Measurements from ENCODE around the gene BCL10. TPM values are rescaled to one million over a fixed set of nuclear protein-coding genes. Genes with fewer than 3 reads are reported as not detected.

BCL10 gene
- total RNA-seq, 1 experiment from 2014 or later, result 29.9 TPM

DNA sequence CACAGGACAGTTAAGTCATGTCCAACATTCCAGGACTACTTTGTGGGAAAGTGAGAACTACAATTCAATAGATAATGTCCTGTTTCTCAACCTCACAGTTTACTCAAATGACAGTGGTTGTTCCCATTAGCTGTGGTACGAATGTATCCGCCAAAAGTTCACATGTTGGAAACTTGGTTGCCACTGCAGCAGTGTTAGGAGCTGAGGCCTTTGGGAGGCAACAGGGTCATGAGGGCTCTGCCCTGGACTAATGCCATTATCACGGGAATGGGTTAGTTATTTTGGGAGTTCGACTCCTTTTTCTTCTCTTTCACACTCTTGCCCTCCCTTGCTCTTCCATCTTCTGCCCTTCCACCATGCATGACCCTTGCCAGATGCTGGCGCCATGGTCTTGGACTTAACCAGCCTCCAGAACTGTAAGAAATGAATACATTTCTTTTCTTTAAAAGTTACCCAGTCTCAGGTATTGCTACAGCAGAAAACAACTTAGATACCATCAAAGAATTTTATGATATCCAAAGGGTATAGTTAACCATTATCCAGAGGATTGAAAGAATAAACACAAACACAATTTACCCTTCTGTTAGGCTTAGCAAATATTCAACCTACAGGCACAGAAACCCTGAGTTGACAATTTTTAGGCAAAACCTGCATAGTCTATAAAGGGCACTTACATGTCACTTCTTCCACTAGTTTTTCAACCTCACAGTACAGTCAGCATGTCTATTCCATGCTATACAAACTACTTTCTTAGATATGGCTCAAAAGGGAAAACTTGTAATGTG is 7.4 kb downstream of the BCL10 start:
- H3K4me3 ChIP-seq (ENCODE audit: low read length), result no peak overlapping the region
- no peaks in the 10 kb centered on the region for H3K9me2 ChIP-seq (replicated peaks; ENCODE audit: low read length)
- CTCF ChIA-PET, result no interaction called here
- no peak overlapping the region for H2AFZ ChIP-seq (ENCODE audit: low read length)
- no peak for DNase-seq
- H3F3A ChIP-seq (ENCODE audit: low read length, unreplicated experiment), result peaks cover 4% of the 10 kb centered on the region
- TF ChIP-seq EZH2 (IDR thresholded peaks at IDR 0.05; ENCODE audit: low read length, unreplicated experiment) (no peak), EZH2phosphoT487 (IDR thresholded peaks at IDR 0.05; ENCODE audit: borderline replicate concordance, low read length) (no peak)
- TF ChIP-seq, protein P1, sequence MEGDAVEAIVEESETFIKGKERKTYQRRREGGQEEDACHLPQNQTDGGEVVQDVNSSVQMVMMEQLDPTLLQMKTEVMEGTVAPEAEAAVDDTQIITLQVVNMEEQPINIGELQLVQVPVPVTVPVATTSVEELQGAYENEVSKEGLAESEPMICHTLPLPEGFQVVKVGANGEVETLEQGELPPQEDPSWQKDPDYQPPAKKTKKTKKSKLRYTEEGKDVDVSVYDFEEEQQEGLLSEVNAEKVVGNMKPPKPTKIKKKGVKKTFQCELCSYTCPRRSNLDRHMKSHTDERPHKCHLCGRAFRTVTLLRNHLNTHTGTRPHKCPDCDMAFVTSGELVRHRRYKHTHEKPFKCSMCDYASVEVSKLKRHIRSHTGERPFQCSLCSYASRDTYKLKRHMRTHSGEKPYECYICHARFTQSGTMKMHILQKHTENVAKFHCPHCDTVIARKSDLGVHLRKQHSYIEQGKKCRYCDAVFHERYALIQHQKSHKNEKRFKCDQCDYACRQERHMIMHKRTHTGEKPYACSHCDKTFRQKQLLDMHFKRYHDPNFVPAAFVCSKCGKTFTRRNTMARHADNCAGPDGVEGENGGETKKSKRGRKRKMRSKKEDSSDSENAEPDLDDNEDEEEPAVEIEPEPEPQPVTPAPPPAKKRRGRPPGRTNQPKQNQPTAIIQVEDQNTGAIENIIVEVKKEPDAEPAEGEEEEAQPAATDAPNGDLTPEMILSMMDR (conservative IDR thresholded peaks at IDR 0.05; ENCODE audit: low read depth, low read length), result no peak
- BruUV-seq (replicated peaks), result no TSS peak
- H3K9ac ChIP-seq (ENCODE audit: low read length), result no peak overlapping the region
- H3K27me3 ChIP-seq (ENCODE audit: low read length), result no peaks in the 10 kb centered on the region
- H3K79me2 ChIP-seq (ENCODE audit: low read length), result peaks cover 75% of the 10 kb centered on the region
- intact Hi-C loops (cut with micrococcal nuclease), result no loop called here
- no peak for ATAC-seq
- POLR2A ChIA-PET (ENCODE audit: unreplicated experiment), result no interaction called here
- peaks cover 67% of the 10 kb centered on the region for H3K36me3 ChIP-seq (ENCODE audit: low read depth, low read length)
- peaks cover 19% of the 10 kb centered on the region for H4K20me1 ChIP-seq (ENCODE audit: low read length)
- H3K9me3 ChIP-seq (ENCODE audit: low read length), result no peaks in the 10 kb centered on the region
- no peak overlapping the region for H3K4me2 ChIP-seq (ENCODE audit: low read length)
- H3K4me1 ChIP-seq (ENCODE audit: insufficient read depth, low read length), result peaks cover 15% of the 10 kb centered on the region
- H3K27ac ChIP-seq (ENCODE audit: low read length), result no peak overlapping the region

- no peak for TF ChIP-seq EZH2phosphoT487 (IDR thresholded peaks at IDR 0.05; ENCODE audit: borderline replicate concordance, low read length)
- TF ChIP-seq EZH2 (IDR thresholded peaks at IDR 0.05; ENCODE audit: low read length, unreplicated experiment), result no peak
- TF ChIP-seq, protein P1 (conservative IDR thresholded peaks at IDR 0.05; ENCODE audit: low read depth, low read length), result no peak
- Histone ChIP-seq H3K27ac (ENCODE audit: low read length) (no peak overlapping the region), H3F3A (ENCODE audit: low read length, unreplicated experiment) (peaks cover 4% of the 10 kb centered on the region), H2AFZ (ENCODE audit: low read length) (no peak overlapping the region), H3K36me3 (ENCODE audit: low read depth, low read length) (peaks cover 72% of the 10 kb centered on the region), H4K20me1 (ENCODE audit: low read length) (peaks cover 6% of the 10 kb centered on the region; the same call in 1 of the 2 replicates), H3K4me3 (ENCODE audit: low read length) (no peak overlapping the region), H3K9ac (ENCODE audit: low read length) (no peak overlapping the region), H3K27me3 (ENCODE audit: low read length) (no peaks in the 10 kb centered on the region), H3K9me3 (ENCODE audit: low read length) (no peaks in the 10 kb centered on the region), H3K4me2 (ENCODE audit: low read length) (no peak overlapping the region), H3K9me2 (replicated peaks; ENCODE audit: low read length) (no peaks in the 10 kb centered on the region), H3K4me1 (ENCODE audit: insufficient read depth, low read length) (peaks cover 11% of the 10 kb centered on the region), H3K79me2 (ENCODE audit: low read length) (peaks cover 59% of the 10 kb centered on the region)
- intact Hi-C loops (cut with micrococcal nuclease), result no loop called here
- POLR2A ChIA-PET (ENCODE audit: unreplicated experiment), result no interaction called here
- DNase-seq, result no peak
- CTCF ChIA-PET, result no interaction called here
- ATAC-seq, result no peak
- BruUV-seq (replicated peaks), result no TSS peak
These were observed 9.1 kb downstream of the BCL10 start for GRCh38 chr1:85267313-85267712.

DNA sequence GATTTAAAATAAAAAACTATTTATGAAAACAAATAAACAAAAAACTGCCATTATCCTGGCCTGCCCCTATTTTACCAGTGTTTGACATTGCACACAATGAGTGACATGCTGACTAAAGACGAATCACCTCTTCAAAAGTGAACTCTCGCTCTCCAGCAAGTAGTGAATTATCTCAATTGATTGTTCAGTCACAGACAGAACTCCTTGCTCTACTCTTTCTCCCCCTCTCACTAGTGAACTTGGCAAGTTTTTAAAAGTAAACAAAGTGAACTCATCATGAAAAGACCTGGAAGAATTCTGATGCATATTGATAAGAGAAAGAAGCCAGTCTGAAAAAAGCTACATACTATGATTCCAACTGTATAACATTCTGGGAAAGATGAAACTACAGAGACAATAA is 12.3 kb downstream of the BCL10 start:
- ChIA-PET POLR2A (ENCODE audit: unreplicated experiment) (no interaction called here), CTCF (no interaction called here)
- Histone ChIP-seq H3K9me2 (replicated peaks; ENCODE audit: low read length) (no peaks in the 10 kb centered on the region), H3F3A (ENCODE audit: low read length, unreplicated experiment) (peaks cover 4% of the 10 kb centered on the region), H3K79me2 (ENCODE audit: low read length) (peaks cover 30% of the 10 kb centered on the region), H3K9me3 (ENCODE audit: low read length) (no peaks in the 10 kb centered on the region), H3K4me1 (ENCODE audit: insufficient read depth, low read length) (peaks cover 16% of the 10 kb centered on the region), H3K4me3 (ENCODE audit: low read length) (no peak overlapping the region), H3K27ac (ENCODE audit: low read length) (peak overlapping the region; percentile 43), H2AFZ (ENCODE audit: low read length) (no peak overlapping the region), H3K27me3 (ENCODE audit: low read length) (no peaks in the 10 kb centered on the region), H3K36me3 (ENCODE audit: low read depth, low read length) (peaks cover 46% of the 10 kb centered on the region), H3K4me2 (ENCODE audit: low read length) (0 out of 2 replicates have a peak overlapping the region, but pooled peaks have one; percentile 12), H3K9ac (ENCODE audit: low read length) (no peak overlapping the region), H4K20me1 (ENCODE audit: low read length) (no peaks in the 10 kb centered on the region)
- ATAC-seq (peak; percentile 19), DNase-seq (peak; percentile 71)
- no TSS peak for BruUV-seq (replicated peaks)
- TF ChIP-seq EZH2phosphoT487 (IDR thresholded peaks at IDR 0.05; ENCODE audit: borderline replicate concordance, low read length) (no peak), EZH2 (IDR thresholded peaks at IDR 0.05; ENCODE audit: low read length, unreplicated experiment) (no peak)
- TF ChIP-seq, protein P1 (conservative IDR thresholded peaks at IDR 0.05; ENCODE audit: low read depth, low read length), result no peak
- intact Hi-C loops (cut with micrococcal nuclease), result no loop called here
